ENCODE results near the gene S100A6.

GRCh38 chr1:153561466-153561985 is 25.7 kb upstream of the S100A6 start:
- no peak for TF ChIP-seq POLR2A (IDR thresholded peaks at IDR 0.05; ENCODE audit: low read depth, low read length)
- TF ChIP-seq TAF1 (IDR thresholded peaks at IDR 0.05; ENCODE audit: borderline replicate concordance, low read depth, low read length), result no peak
- TF ChIP-seq POLR2AphosphoS5 (IDR thresholded peaks at IDR 0.05; ENCODE audit: low read depth, low read length), result no peak

Measured in GM12892 (cell line).